K562 (cell line): ENCODE measurements around the gene ZBTB20. TPM values are rescaled to one million over a fixed set of nuclear protein-coding genes. Genes with fewer than 3 reads are reported as not detected.

ENCODE experiments used
- ATAC-seq: fragments of 200-7000 bp; cut with Tn5 transposase; 3 replicates; pipeline ENCODE4 v1.9.1; 2020; ENCODE audit warnings: moderate library complexity
- BruUV-seq: library from RNA; stranded (reverse); fragments of 400-500 nt; replicated peaks from 2 replicates; lab custom pipeline; 2021; lab: Mats Ljungman, UMichigan
- CTCF ChIA-PET: fragments of 300-600 bp; formaldehyde crosslinking; extraction: SDS; loops from one replicate; lab custom pipeline; 2021; ENCODE audit warnings: low intra/inter-chr PET ratio; lab: Yijun Ruan, JAX
- POLR2A ChIA-PET: fragments of 300-600, 350-650 bp; sonication (Branson Sonifier 250); formaldehyde crosslinking; extraction: SDS; loops from one replicate; lab custom pipeline; 2021; ENCODE audit warnings: antibody characterized with exemption, inconsistent platforms; lab: Yijun Ruan, JAX
- DNase-seq, 4 experiments: peaks; one replicate each; pipeline versions ENCODE4 v3.0.0 to v3.0.0-alpha.2; 2011 to 2018; ENCODE audit warnings: low spot score in 3 of 4, mixed read lengths in 3 of 4; ENCODE audit errors: extremely low read depth in 1 of 4
- FAIRE-seq: peaks from 2 replicates; lab custom pipeline; 2011; peaks lifted over from hg19 to GRCh38; lab: Jason Lieb, UNC
- H2AFZ ChIP-seq: 2 replicates; pipeline ENCODE4 v1.6.0; 2011; ENCODE audit warnings: low read depth, low read length, control low read depth, inconsistent platforms
- H3K27ac ChIP-seq: fragments of 200-600 bp; 3 replicates; pipeline ENCODE4 v1.8.0; 2011; ENCODE audit warnings: low read depth, mild to moderate bottlenecking, control low read depth, inconsistent platforms, low read length, moderate library complexity, mixed read lengths; ENCODE audit errors: extremely low read depth
- H3K27me3 ChIP-seq, 2 experiments: fragments of 300-600 bp in 1 of 2; 2 replicates in 1 of 2; 3 replicates in 1 of 2; pipeline versions ENCODE4 v1.6.0 to v1.8.0; 2011; ENCODE audit warnings: inconsistent platforms in 2 of 2, low read length in 2 of 2, mild to moderate bottlenecking in 1 of 2, mixed read lengths in 1 of 2, moderate library complexity in 1 of 2; ENCODE audit not compliant: control insufficient read depth in 2 of 2, insufficient read depth in 2 of 2
- H3K36me3 ChIP-seq: fragments of 300-600 bp; 3 replicates; pipeline ENCODE4 v1.8.0; 2011; ENCODE audit warnings: mild to moderate bottlenecking, low read length, inconsistent platforms; ENCODE audit not compliant: control insufficient read depth, insufficient read depth
- H3K4me1 ChIP-seq, 2 experiments: fragments of 200-600 bp in 1 of 2; replicated peaks in 1 of 2; 2 replicates in 1 of 2; 3 replicates in 1 of 2; pipeline versions ENCODE4 v1.5.1 to v1.8.0; 2011; ENCODE audit warnings: inconsistent platforms in 2 of 2, low read length in 2 of 2, mild to moderate bottlenecking in 1 of 2, mixed read lengths in 1 of 2, moderate library complexity in 1 of 2; ENCODE audit not compliant: control insufficient read depth in 2 of 2, insufficient read depth in 2 of 2
- H3K4me2 ChIP-seq: 2 replicates; pipeline ENCODE4 v1.6.1; 2011; ENCODE audit warnings: low read length, control low read depth, inconsistent platforms, mixed read lengths; ENCODE audit not compliant: insufficient read depth
- H3K4me3 ChIP-seq: fragments of 200-600 bp; sonication (generic), shearing (Covaris generic); 2 replicates; pipeline ENCODE4 v1.5.1; 2016; ENCODE audit warnings: control low read depth, inconsistent platforms
- H3K79me2 ChIP-seq: fragments of 200-600 bp; 3 replicates; pipeline ENCODE4 v1.8.0; 2011; ENCODE audit warnings: low read length, inconsistent platforms; ENCODE audit not compliant: control insufficient read depth, insufficient read depth
- H3K9ac ChIP-seq, 2 experiments: 2 replicates each; pipeline versions ENCODE4 v1.6.0 to v1.6.1; 2011; ENCODE audit warnings: low read depth in 2 of 2, low read length in 2 of 2, control low read depth in 1 of 2, inconsistent platforms in 1 of 2, mild to moderate bottlenecking in 1 of 2, mixed read lengths in 1 of 2; ENCODE audit not compliant: insufficient read depth in 1 of 2
- H3K9me1 ChIP-seq: one replicate; pipeline ENCODE4 v1.6.0; 2011; ENCODE audit warnings: inconsistent platforms, mild to moderate bottlenecking, low read length, moderate library complexity; ENCODE audit not compliant: control insufficient read depth, insufficient read depth
- H3K9me3 ChIP-seq: replicated peaks from 2 replicates; pipeline ENCODE4 v1.5.1; 2011; ENCODE audit warnings: low read depth, low read length, inconsistent platforms; ENCODE audit not compliant: control insufficient read depth, insufficient read depth
- H4K20me1 ChIP-seq: replicated peaks from 2 replicates; pipeline ENCODE4 v1.6.1; 2011; ENCODE audit warnings: low read length, inconsistent platforms, mixed read lengths; ENCODE audit not compliant: control insufficient read depth, insufficient read depth
- CAMTA2 ChIP-seq: fragments of 250-450 bp; sonication (Bioruptor Pico); conservative IDR thresholded peaks from 2 replicates; pipeline ENCODE4 v1.5.1; 2022
- FOS ChIP-seq: IDR thresholded peaks from 3 replicates; pipeline ENCODE4 v1.6.1; 2011; ENCODE audit not compliant: insufficient read length; ENCODE audit errors: extremely low read depth
- HLTF ChIP-seq: fragments of 450-650 bp; IDR thresholded peaks from 2 replicates; pipeline ENCODE4 v1.6.1; 2016
- IRF2 ChIP-seq: sonication (generic); formaldehyde crosslinking; IDR thresholded peaks from 2 replicates; pipeline ENCODE4 v1.8.1; 2022; ENCODE audit warnings: mild to moderate bottlenecking, missing genetic modification reagents
- NFRKB ChIP-seq: fragments of 450-650 bp; IDR thresholded peaks from 2 replicates; pipeline ENCODE4 v1.6.1; 2016; ENCODE audit warnings: low read depth
- PHTF2 ChIP-seq: fragments of 250-450 bp; sonication (Bioruptor Pico); IDR thresholded peaks from 2 replicates; pipeline ENCODE4 v1.5.0; 2021; ENCODE audit warnings: mild to moderate bottlenecking
- RBFOX2 ChIP-seq: fragments of 200-400 bp; formaldehyde crosslinking; IDR thresholded peaks from 2 replicates; pipeline ENCODE4 v1.6.1; 2017; ENCODE audit warnings: low read depth, mild to moderate bottlenecking, low read length, moderate library complexity
- RBM22 ChIP-seq: fragments of 200-400 bp; formaldehyde crosslinking; IDR thresholded peaks from 2 replicates; pipeline ENCODE4 v1.6.1; 2018; ENCODE audit warnings: low read length, low read depth; ENCODE audit not compliant: poor library complexity, severe bottlenecking
- SMARCE1 ChIP-seq: fragments of 450-650 bp; IDR thresholded peaks from 2 replicates; pipeline ENCODE4 v1.7.1; 2016; ENCODE audit warnings: mild to moderate bottlenecking
- TARDBP ChIP-seq: fragments of 450-650 bp; IDR thresholded peaks from 2 replicates; pipeline ENCODE4 v1.6.1; 2016
- ZBTB7A ChIP-seq: IDR thresholded peaks from 2 replicates; pipeline ENCODE4 v1.6.1; 2011; ENCODE audit warnings: low read depth, mild to moderate bottlenecking, low read length, moderate library complexity, borderline replicate concordance; ENCODE audit not compliant: control insufficient read depth
- ZNF124 ChIP-seq: sonication (generic); formaldehyde crosslinking; IDR thresholded peaks from 2 replicates; pipeline ENCODE4 v1.8.1; 2022; ENCODE audit warnings: missing genetic modification reagents
- ZNF311 ChIP-seq: fragments of 250-450 bp; sonication (Bioruptor Pico); IDR thresholded peaks from 2 replicates; pipeline ENCODE4 v1.4.0; 2020; ENCODE audit warnings: mild to moderate bottlenecking, moderate library complexity
- WGBS: fragments of 100-300 bp; shearing (Covaris generic); methylation state at CpG from one replicate; pipeline ENCODE4 v1.1.6; 2016; ENCODE audit warnings: low coverage, mixed read lengths; ENCODE audit not compliant: insufficient coverage; ENCODE audit errors: missing lambda C conversion rate; 5-methylcytosine and 5-hydroxymethylcytosine counted together
- in situ Hi-C: fragments of 300-500 bp; cut with MboI; formaldehyde crosslinking; loops from 4 replicates; pipeline ENCODE4 v1.15.0; 2018; ENCODE audit warnings: inconsistent platforms, mixed read lengths
- intact Hi-C: fragments of 100-400 bp; cut with micrococcal nuclease; formaldehyde crosslinking; loops from 2 replicates; pipeline ENCODE4 v1.14.2; 2022
- polyA plus RNA-seq, 8 experiments: library from polyadenylated mRNA; depleted of rRNA in 4 of 8; stranded (reverse) in 5 of 8; unstranded in 3 of 8; fragments of >200 nt; fragmentation: Nextera tagmentation in 2 of 8; fragmentation: Illumina TruSeq in 1 of 8; extraction: Ambion mirVana in 2 of 8; extraction: Trizol in 1 of 8; gene quantifications; 2 replicates each; pipeline versions ENCODE4 v1.2.1 to v1.2.3, GENCODE V29; 2011 to 2014; ENCODE audit warnings: inconsistent platforms in 1 of 8, missing spikeins in 1 of 8
- total RNA-seq, 7 experiments: library from RNA; depleted of rRNA in 6 of 7; stranded (reverse); fragments of >200 nt in 6 of 7; fragmentation: Illumina TruSeq in 2 of 7; extraction: Trizol in 2 of 7; gene quantifications; 2 replicates each; pipeline versions ENCODE4 v1.2.1 to v1.2.3, GENCODE V29; 2011 to 2021; ENCODE audit warnings: low replicate concordance in 1 of 7
- TF ChIP-seq, protein P1 (sequence below), 3 experiments: IDR thresholded peaks in 2 of 3; conservative IDR thresholded peaks in 1 of 3; 2 replicates each; pipeline ENCODE4 v1.5.1; 2011 to 2012; ENCODE audit warnings: low read length in 3 of 3, mild to moderate bottlenecking in 3 of 3, control low read depth in 2 of 3, improper control_type of control experiment in 1 of 3, inconsistent platforms in 1 of 3, low read depth in 1 of 3, mixed read lengths in 1 of 3, moderate library complexity in 1 of 3; ENCODE audit not compliant: insufficient read depth in 2 of 3
- TF ChIP-seq, protein P2 (sequence below): fragments of 450-650 bp; conservative IDR thresholded peaks from 2 replicates; pipeline ENCODE4 v1.6.1; 2016; ENCODE audit warnings: missing genetic modification characterization, low read depth, mild to moderate bottlenecking, missing compliant biosample characterization, moderate library complexity
- TF ChIP-seq, protein P3 (sequence below): fragments of 450-650 bp; formaldehyde crosslinking; conservative IDR thresholded peaks from 2 replicates; pipeline ENCODE4 v1.4.0; 2022; ENCODE audit warnings: mild to moderate bottlenecking, missing genetic modification characterization
- TF ChIP-seq, protein P4 (sequence below): sonication (generic); IDR thresholded peaks from 2 replicates; pipeline ENCODE4 v1.6.1; 2016

The ZBTB20 gene
- total and polyA plus RNA-seq, 9 of the 15 experiments (the other 6 are each of a cell fraction or from before 2014, with no cell fraction given), result 0.17 to 1.7 (median 0.45) TPM

DNA sequence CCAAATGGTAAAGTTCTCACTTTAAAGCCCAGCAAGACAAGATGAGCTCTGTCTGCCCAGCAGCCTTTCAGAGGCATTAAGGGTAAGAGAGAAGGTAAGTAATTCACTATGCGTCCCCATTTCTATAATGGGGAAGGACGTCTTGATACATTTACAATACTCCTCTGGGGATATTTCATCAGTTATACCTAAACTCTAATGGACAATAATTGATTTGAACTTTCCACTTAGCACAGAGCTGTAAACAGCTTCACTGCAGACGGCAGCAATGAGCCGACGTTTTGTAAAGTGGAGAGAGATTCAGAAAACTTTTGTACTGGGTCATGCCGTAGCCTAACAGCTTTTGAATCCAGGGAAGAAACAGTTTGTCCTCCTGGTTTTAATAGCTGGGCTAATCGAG, 725.9 kb downstream of the ZBTB20 start:
- H3K4me3 ChIP-seq, result no peak overlapping the region
- intact Hi-C loops (no loop called here), in situ Hi-C loops (no loop called here)
- H4K20me1 ChIP-seq, result no peaks in the 10 kb centered on the region
- no peaks in the 10 kb centered on the region for H3K36me3 ChIP-seq
- FAIRE-seq (no peak), DNase-seq (no peak), ATAC-seq (no peak)
- no peak overlapping the region for H3K27ac ChIP-seq
- no peak overlapping the region for H2AFZ ChIP-seq
- no peak overlapping the region for H3K9ac ChIP-seq
- no peaks in the 10 kb centered on the region for H3K9me3 ChIP-seq
- ChIA-PET CTCF (no interaction called here), POLR2A (no interaction called here)
- BruUV-seq, result no TSS peak
- H3K4me1 ChIP-seq, result no peaks in the 10 kb centered on the region
- H3K4me2 ChIP-seq, result no peak overlapping the region
- H3K79me2 ChIP-seq, result no peaks in the 10 kb centered on the region
- H3K27me3 ChIP-seq, result no peaks in the 10 kb centered on the region
- 2% methylated on average over 7 of the region's 7 CpGs for WGBS
- no peaks in the 10 kb centered on the region for H3K9me1 ChIP-seq
- TF ChIP-seq ZNF124 (CRISPR knock-in tag), result no peak
- TF ChIP-seq PHTF2 (CRISPR knock-in tag), result no peak
- TF ChIP-seq, protein P1, sequence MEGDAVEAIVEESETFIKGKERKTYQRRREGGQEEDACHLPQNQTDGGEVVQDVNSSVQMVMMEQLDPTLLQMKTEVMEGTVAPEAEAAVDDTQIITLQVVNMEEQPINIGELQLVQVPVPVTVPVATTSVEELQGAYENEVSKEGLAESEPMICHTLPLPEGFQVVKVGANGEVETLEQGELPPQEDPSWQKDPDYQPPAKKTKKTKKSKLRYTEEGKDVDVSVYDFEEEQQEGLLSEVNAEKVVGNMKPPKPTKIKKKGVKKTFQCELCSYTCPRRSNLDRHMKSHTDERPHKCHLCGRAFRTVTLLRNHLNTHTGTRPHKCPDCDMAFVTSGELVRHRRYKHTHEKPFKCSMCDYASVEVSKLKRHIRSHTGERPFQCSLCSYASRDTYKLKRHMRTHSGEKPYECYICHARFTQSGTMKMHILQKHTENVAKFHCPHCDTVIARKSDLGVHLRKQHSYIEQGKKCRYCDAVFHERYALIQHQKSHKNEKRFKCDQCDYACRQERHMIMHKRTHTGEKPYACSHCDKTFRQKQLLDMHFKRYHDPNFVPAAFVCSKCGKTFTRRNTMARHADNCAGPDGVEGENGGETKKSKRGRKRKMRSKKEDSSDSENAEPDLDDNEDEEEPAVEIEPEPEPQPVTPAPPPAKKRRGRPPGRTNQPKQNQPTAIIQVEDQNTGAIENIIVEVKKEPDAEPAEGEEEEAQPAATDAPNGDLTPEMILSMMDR (IDR thresholded peaks at IDR 0.05 in 2 of 3, conservative IDR thresholded peaks at IDR 0.05 in 1 of 3; ENCODE audit: insufficient read depth in 2 of 3, low read depth in 1 of 3, low read length in 3 of 3), result no peak
- no peak for TF ChIP-seq ZNF311
- TF ChIP-seq IRF2 (CRISPR knock-in tag), result no peak
- TF ChIP-seq, protein P2, sequence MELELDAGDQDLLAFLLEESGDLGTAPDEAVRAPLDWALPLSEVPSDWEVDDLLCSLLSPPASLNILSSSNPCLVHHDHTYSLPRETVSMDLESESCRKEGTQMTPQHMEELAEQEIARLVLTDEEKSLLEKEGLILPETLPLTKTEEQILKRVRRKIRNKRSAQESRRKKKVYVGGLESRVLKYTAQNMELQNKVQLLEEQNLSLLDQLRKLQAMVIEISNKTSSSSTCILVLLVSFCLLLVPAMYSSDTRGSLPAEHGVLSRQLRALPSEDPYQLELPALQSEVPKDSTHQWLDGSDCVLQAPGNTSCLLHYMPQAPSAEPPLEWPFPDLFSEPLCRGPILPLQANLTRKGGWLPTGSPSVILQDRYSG (tag), result no peak
- no peak for TF ChIP-seq TARDBP
- no peak for TF ChIP-seq CAMTA2 (CRISPR knock-in tag)
- TF ChIP-seq HLTF, result no peak
- TF ChIP-seq NFRKB, result no peak
- TF ChIP-seq, protein P3, sequence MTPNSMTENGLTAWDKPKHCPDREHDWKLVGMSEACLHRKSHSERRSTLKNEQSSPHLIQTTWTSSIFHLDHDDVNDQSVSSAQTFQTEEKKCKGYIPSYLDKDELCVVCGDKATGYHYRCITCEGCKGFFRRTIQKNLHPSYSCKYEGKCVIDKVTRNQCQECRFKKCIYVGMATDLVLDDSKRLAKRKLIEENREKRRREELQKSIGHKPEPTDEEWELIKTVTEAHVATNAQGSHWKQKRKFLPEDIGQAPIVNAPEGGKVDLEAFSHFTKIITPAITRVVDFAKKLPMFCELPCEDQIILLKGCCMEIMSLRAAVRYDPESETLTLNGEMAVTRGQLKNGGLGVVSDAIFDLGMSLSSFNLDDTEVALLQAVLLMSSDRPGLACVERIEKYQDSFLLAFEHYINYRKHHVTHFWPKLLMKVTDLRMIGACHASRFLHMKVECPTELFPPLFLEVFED (CRISPR knock-in tag), result no peak
- TF ChIP-seq ZBTB7A, result no peak
- no peak for TF ChIP-seq RBM22
- TF ChIP-seq, protein P4, sequence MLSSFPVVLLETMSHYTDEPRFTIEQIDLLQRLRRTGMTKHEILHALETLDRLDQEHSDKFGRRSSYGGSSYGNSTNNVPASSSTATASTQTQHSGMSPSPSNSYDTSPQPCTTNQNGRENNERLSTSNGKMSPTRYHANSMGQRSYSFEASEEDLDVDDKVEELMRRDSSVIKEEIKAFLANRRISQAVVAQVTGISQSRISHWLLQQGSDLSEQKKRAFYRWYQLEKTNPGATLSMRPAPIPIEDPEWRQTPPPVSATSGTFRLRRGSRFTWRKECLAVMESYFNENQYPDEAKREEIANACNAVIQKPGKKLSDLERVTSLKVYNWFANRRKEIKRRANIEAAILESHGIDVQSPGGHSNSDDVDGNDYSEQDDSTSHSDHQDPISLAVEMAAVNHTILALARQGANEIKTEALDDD, result no peak
- TF ChIP-seq FOS, result no peak
- no peak for TF ChIP-seq RBFOX2
- no peak for TF ChIP-seq SMARCE1
